GM12891 (cell line): ENCODE results near the gene HMGCS2.

Source experiments
- DNase-seq: peaks from one replicate; pipeline ENCODE4 v3.0.0; 2011; ENCODE audit warnings: low spot score; ENCODE audit not compliant: insufficient read length
- FAIRE-seq: peaks from 2 replicates; lab custom pipeline; 2011; peaks lifted over from hg19 to GRCh38; lab: Jason Lieb, UNC
- PAX5 ChIP-seq: IDR thresholded peaks from 2 replicates; pipeline ENCODE4 v1.6.1; 2011; ENCODE audit warnings: low read length, moderate library complexity, mild to moderate bottlenecking; ENCODE audit not compliant: insufficient read depth, severe bottlenecking
- POLR2A ChIP-seq: IDR thresholded peaks from 2 replicates; pipeline ENCODE4 v1.6.1; 2011; ENCODE audit warnings: low read depth, low read length, control low read depth
- POLR2AphosphoS5 ChIP-seq: IDR thresholded peaks from 2 replicates; pipeline ENCODE4 v1.6.1; 2011; ENCODE audit warnings: low read depth, low read length, control low read depth
- POU2F2 ChIP-seq: IDR thresholded peaks from 2 replicates; pipeline ENCODE4 v1.6.1; 2011; ENCODE audit warnings: low read depth, mild to moderate bottlenecking, control low read depth, low read length, moderate library complexity
- SPI1 ChIP-seq: IDR thresholded peaks from 2 replicates; pipeline ENCODE4 v1.6.1; 2011; ENCODE audit warnings: low read depth, low read length, control low read depth
- TAF1 ChIP-seq: IDR thresholded peaks from 2 replicates; pipeline ENCODE4 v1.6.1; 2011; ENCODE audit warnings: low read depth, low read length, control low read depth

HMGCS2 gene

GRCh38 chr1:119735217-119735616 is 33.5 kb downstream of the HMGCS2 start:
- FAIRE-seq (no peak), DNase-seq (no peak)
- TF ChIP-seq POLR2A, result no peak
- no peak for TF ChIP-seq POLR2AphosphoS5
- no peak for TF ChIP-seq TAF1
- no peak for TF ChIP-seq POU2F2
- TF ChIP-seq PAX5, result no peak
- TF ChIP-seq SPI1, result no peak

- no peak for TF ChIP-seq POU2F2
- no peak for TF ChIP-seq POLR2AphosphoS5
- no peak for TF ChIP-seq PAX5
- no peak for TF ChIP-seq SPI1
- DNase-seq (no peak), FAIRE-seq (no peak)
These were observed 35.0 kb downstream of the HMGCS2 start for GRCh38 chr1:119733754-119734153.

- FAIRE-seq, result no peak
- no peak for DNase-seq
- TF ChIP-seq POLR2A (no peak), POU2F2 (no peak), PAX5 (no peak), POLR2AphosphoS5 (no peak), TAF1 (no peak), SPI1 (no peak)
These were observed 36.1 kb downstream of the HMGCS2 start for GRCh38 chr1:119732465-119733168.

GRCh38 chr1:119731741-119732430 is 36.8 kb downstream of the HMGCS2 start:
- TF ChIP-seq TAF1 (no peak), SPI1 (no peak), POLR2A (no peak), POU2F2 (no peak), POLR2AphosphoS5 (no peak), PAX5 (no peak)
- no peak for DNase-seq
- no peak for FAIRE-seq

- FAIRE-seq, result no peak
- no peak for TF ChIP-seq POLR2AphosphoS5
- no peak for DNase-seq
These were observed 37.6 kb downstream of the HMGCS2 start for GRCh38 chr1:119731060-119731459.

GRCh38 chr1:119729044-119729443 is 39.7 kb downstream of the HMGCS2 start:
- TF ChIP-seq POLR2AphosphoS5 (no peak), PAX5 (no peak), POU2F2 (no peak), SPI1 (no peak), POLR2A (no peak)
- no peak for DNase-seq
- no peak for FAIRE-seq

GRCh38 chr1:119727991-119728390 is 40.7 kb downstream of the HMGCS2 start:
- DNase-seq (no peak), FAIRE-seq (no peak)
- peak; percentile 25; the same call in 1 of the 2 replicates for TF ChIP-seq SPI1
- TF ChIP-seq POLR2A, result no peak

- FAIRE-seq (no peak), DNase-seq (no peak)
- TF ChIP-seq POLR2A, result no peak
- TF ChIP-seq POU2F2, result no peak
These were observed 43.1 kb downstream of the HMGCS2 start for GRCh38 chr1:119725626-119726025.

- FAIRE-seq (no peak), DNase-seq (no peak)
- TF ChIP-seq PAX5 (no peak), POLR2AphosphoS5 (no peak)
These were observed 44.0 kb downstream of the HMGCS2 start for GRCh38 chr1:119724611-119725218.

GRCh38 chr1:119721896-119722295 is 46.8 kb downstream of the HMGCS2 start:
- no peak for FAIRE-seq
- DNase-seq, result no peak
- no peak for TF ChIP-seq SPI1
- no peak for TF ChIP-seq POU2F2
- TF ChIP-seq POLR2AphosphoS5, result no peak
- no peak for TF ChIP-seq POLR2A
- no peak for TF ChIP-seq TAF1
